Loucy (cell line): ENCODE data around the gene PSMB8.

Experiments
- H2AFZ ChIP-seq: fragments of 200-600 bp; sonication (generic); 2 replicates; pipeline ENCODE4 v1.6.0; 2016; ENCODE audit warnings: antibody characterized with exemption, mild to moderate bottlenecking, low read length, moderate library complexity
- H3F3A ChIP-seq: fragments of 200-600 bp; 2 replicates; pipeline ENCODE4 v1.6.0; 2016; ENCODE audit warnings: antibody characterized with exemption, low read depth, mild to moderate bottlenecking
- H3K27me3 ChIP-seq: fragments of 200-600 bp; sonication (generic); 2 replicates; pipeline ENCODE4 v1.6.1; 2014; ENCODE audit warnings: low read length, mild to moderate bottlenecking; ENCODE audit not compliant: insufficient read depth, poor library complexity, severe bottlenecking
- H3K36me3 ChIP-seq: fragments of 200-600 bp; sonication (generic); 2 replicates; pipeline ENCODE4 v1.6.1; 2016; ENCODE audit warnings: low read length; ENCODE audit not compliant: insufficient read depth
- H3K4me1 ChIP-seq: fragments of 200-600 bp; sonication (generic); 2 replicates; pipeline ENCODE4 v1.5.1; 2014; ENCODE audit warnings: low read length, mild to moderate bottlenecking; ENCODE audit not compliant: insufficient read depth, poor library complexity, severe bottlenecking
- H3K4me2 ChIP-seq: fragments of 200-600 bp; sonication (generic); 2 replicates; pipeline ENCODE4 v1.6.0; 2014; ENCODE audit warnings: antibody characterized with exemption, low read length, low read depth, mild to moderate bottlenecking; ENCODE audit not compliant: poor library complexity, severe bottlenecking
- H3K4me3 ChIP-seq: fragments of 200-600 bp; sonication (generic); 2 replicates; pipeline ENCODE4 v1.5.1; 2014; ENCODE audit warnings: low read length, mild to moderate bottlenecking, mixed read lengths; ENCODE audit not compliant: poor library complexity, severe bottlenecking
- H3K79me2 ChIP-seq: fragments of 200-600 bp; sonication (generic); 2 replicates; pipeline ENCODE4 v1.6.1; 2014; ENCODE audit warnings: low read length; ENCODE audit not compliant: insufficient read depth
- H3K9ac ChIP-seq: fragments of 200-600 bp; sonication (generic); 2 replicates; pipeline ENCODE4 v1.6.0; 2014; ENCODE audit warnings: mild to moderate bottlenecking, low read depth, low read length, moderate library complexity; ENCODE audit not compliant: poor library complexity, severe bottlenecking
- H3K9me2 ChIP-seq: fragments of 200-600 bp; sonication (generic); replicated peaks from 2 replicates; pipeline ENCODE4 v1.6.1; 2016; ENCODE audit warnings: low read depth, low read length, mixed read lengths
- H3K9me3 ChIP-seq: fragments of 200-600 bp; sonication (generic); 2 replicates; pipeline ENCODE4 v1.6.1; 2014; ENCODE audit warnings: mild to moderate bottlenecking, antibody characterized with exemption, low read length, low read depth; ENCODE audit not compliant: insufficient read depth
- H4K20me1 ChIP-seq: fragments of 200-600 bp; sonication (generic); 2 replicates; pipeline ENCODE4 v1.6.0; 2014; ENCODE audit warnings: antibody characterized with exemption, low read length, mild to moderate bottlenecking; ENCODE audit not compliant: insufficient read depth, poor library complexity, severe bottlenecking
- CTCF ChIP-seq: fragments of 200-600 bp; sonication (generic); conservative IDR thresholded peaks from 2 replicates; pipeline ENCODE4 v1.5.1; 2014; ENCODE audit warnings: mild to moderate bottlenecking, antibody characterized with exemption, low read length
- EZH2phosphoT487 ChIP-seq: fragments of 200-600 bp; IDR thresholded peaks from 2 replicates; pipeline ENCODE4 v1.6.1; 2018; ENCODE audit warnings: antibody characterized with exemption, mild to moderate bottlenecking, moderate library complexity, borderline replicate concordance

PSMB8 gene

GRCh38 chr6:32837651-32838113, 6.2 kb downstream of the PSMB8 start:
- H3K36me3 ChIP-seq: peaks cover 18% of the 10 kb centered on the region
- H3K4me3 ChIP-seq: peak overlapping the region; percentile 90
- no peaks in the 10 kb centered on the region for H3K27me3 ChIP-seq
- H3K9ac ChIP-seq: peak overlapping the region; percentile 100
- H3K4me2 ChIP-seq: peak overlapping the region; percentile 92
- TF ChIP-seq CTCF (no peak), EZH2phosphoT487 (no peak)
- peaks cover 85% of the 10 kb centered on the region for H3K4me1 ChIP-seq
- no peaks in the 10 kb centered on the region for H3K9me2 ChIP-seq
- H2AFZ ChIP-seq: peak overlapping the region; percentile 25; the same call in 1 of the 2 replicates
- H3F3A ChIP-seq: 0 out of 2 replicates have a peak, but pooled peaks cover 3% of the 10 kb centered on the region
- no peaks in the 10 kb centered on the region for H3K9me3 ChIP-seq
- peaks cover 80% of the 10 kb centered on the region for H3K79me2 ChIP-seq
- H4K20me1 ChIP-seq: peaks cover 13% of the 10 kb centered on the region

- Histone ChIP-seq H4K20me1 (peaks cover 5% of the 10 kb centered on the region), H3K4me3 (peak overlapping the region; percentile 90), H3K4me2 (peak overlapping the region; percentile 92), H3K9me2 (no peaks in the 10 kb centered on the region), H3K4me1 (peaks cover 81% of the 10 kb centered on the region), H3K9ac (peak overlapping the region; percentile 100), H2AFZ (no peak overlapping the region), H3K9me3 (no peaks in the 10 kb centered on the region), H3K27me3 (no peaks in the 10 kb centered on the region), H3F3A (0 out of 2 replicates have a peak, but pooled peaks cover 3% of the 10 kb centered on the region), H3K36me3 (peaks cover 10% of the 10 kb centered on the region), H3K79me2 (peaks cover 72% of the 10 kb centered on the region)
- TF ChIP-seq CTCF: no peak
- no peak for TF ChIP-seq EZH2phosphoT487
Measured at GRCh38 chr6:32836873-32837272, 7.0 kb downstream of the PSMB8 start.

- Histone ChIP-seq H3K9me3 (no peaks in the 10 kb centered on the region), H3K4me3 (peak overlapping the region; percentile 90), H3F3A (no peaks in the 10 kb centered on the region), H3K9me2 (no peaks in the 10 kb centered on the region), H3K4me2 (peak overlapping the region; percentile 92), H3K9ac (peak overlapping the region; percentile 100), H3K4me1 (peaks cover 65% of the 10 kb centered on the region), H4K20me1 (no peaks in the 10 kb centered on the region), H2AFZ (no peak overlapping the region), H3K36me3 (peaks cover 11% of the 10 kb centered on the region; the same call in 1 of the 2 replicates), H3K27me3 (no peaks in the 10 kb centered on the region), H3K79me2 (peaks cover 57% of the 10 kb centered on the region)
- TF ChIP-seq EZH2phosphoT487 (no peak), CTCF (no peak)
Measured at GRCh38 chr6:32835167-32835893, 8.5 kb downstream of the PSMB8 start.
